ENCODE data around the gene PRG2.
A peak's percentile ranks its signal among the peaks of the same experiment; 100 is the strongest.
"Not testable (repeated sequence)": the region's sequence is repeated elsewhere in the genome, so short reads cannot be mapped to it uniquely, and the experiment has no call there.

The PRG2 gene

GRCh38 chr11:57348636-57349313, 41.7 kb downstream of the PRG2 start:
- DNase-seq: no peak

GRCh38 chr11:57348052-57348451, 42.4 kb downstream of the PRG2 start:
- DNase-seq: no peak

GRCh38 chr11:57347336-57347735, 43.1 kb downstream of the PRG2 start:
- DNase-seq: no peak

- peak in 40 of 51 donors; percentile 6 to 75 (median 36) for DNase-seq
Observed at GRCh38 chr11:57345555-57346211, 44.8 kb downstream of the PRG2 start.

GRCh38 chr11:57344826-57345225, 45.6 kb downstream of the PRG2 start:
- no peak for DNase-seq

- DNase-seq: no peak
Observed at GRCh38 chr11:57343825-57344224, 46.6 kb downstream of the PRG2 start.

GRCh38 chr11:57342702-57343101, 47.7 kb downstream of the PRG2 start:
- no peak for DNase-seq

- DNase-seq: no peak
Observed at GRCh38 chr11:57341250-57341808, 49.1 kb downstream of the PRG2 start.

GRCh38 chr11:57340039-57340615, 50.3 kb downstream of the PRG2 start:
- DNase-seq: peak in 1 of 51 donors; percentile 10

- DNase-seq: no peak
Observed at GRCh38 chr11:57339328-57339727, 51.1 kb downstream of the PRG2 start.

- no peak for DNase-seq
Observed at GRCh38 chr11:57338142-57338541, 52.3 kb downstream of the PRG2 start, which contains the start of gene P2RX3. TSS of gene P2RX3 (plus strand) at chr11:57338352. CDS start at chr11:57338551, 199 bp downstream.

- DNase-seq: not testable (repeated sequence)
Observed at GRCh38 chr11:57336856-57337255, 53.6 kb downstream of the PRG2 start.
